GM18858 (cell line): ENCODE results near the gene TMEM120B.
"Not testable (repeated sequence)": the region's sequence is repeated elsewhere in the genome, so short reads cannot be mapped to it uniquely, and the experiment has no call there.

ENCODE experiments used
- ATAC-seq: cut with Tn5 transposase; IDR thresholded peaks from one replicate; pipeline ENCODE4 v1.9.1; 2021; ENCODE audit not compliant: unreplicated experiment

The TMEM120B gene

GRCh38 chr12:121712461-121713256 lies at the start of gene TMEM120B:
TMEM120B (plus strand) TSS chr12:121712752; CDS start chr12:121712896, 144 bp downstream.
- ATAC-seq: peak; percentile 53

GRCh38 chr12:121663610-121663929 lies 49.0 kb upstream of the TMEM120B start:
- no peak for ATAC-seq

DNA sequence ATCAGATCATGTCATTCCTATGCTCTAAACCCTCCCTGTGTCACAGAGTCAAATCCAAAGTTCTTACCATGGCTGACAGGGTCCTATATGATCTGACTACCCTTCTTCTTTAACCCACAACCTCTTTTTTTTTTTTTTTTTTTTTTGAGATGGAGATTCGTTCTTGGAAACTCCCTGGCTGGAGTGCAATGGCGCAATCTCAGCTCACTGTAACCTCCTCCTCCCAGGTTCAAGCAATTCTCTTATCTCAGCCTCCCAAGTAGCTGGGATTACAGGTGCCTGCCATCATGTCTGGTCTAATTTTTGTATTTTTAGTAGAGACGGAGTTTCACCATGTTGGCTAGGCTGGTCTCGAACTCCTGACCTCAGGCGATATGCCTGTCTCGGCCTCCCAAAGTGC lies 45.7 kb upstream of the TMEM120B start:
- ATAC-seq: not testable (repeated sequence)

DNA sequence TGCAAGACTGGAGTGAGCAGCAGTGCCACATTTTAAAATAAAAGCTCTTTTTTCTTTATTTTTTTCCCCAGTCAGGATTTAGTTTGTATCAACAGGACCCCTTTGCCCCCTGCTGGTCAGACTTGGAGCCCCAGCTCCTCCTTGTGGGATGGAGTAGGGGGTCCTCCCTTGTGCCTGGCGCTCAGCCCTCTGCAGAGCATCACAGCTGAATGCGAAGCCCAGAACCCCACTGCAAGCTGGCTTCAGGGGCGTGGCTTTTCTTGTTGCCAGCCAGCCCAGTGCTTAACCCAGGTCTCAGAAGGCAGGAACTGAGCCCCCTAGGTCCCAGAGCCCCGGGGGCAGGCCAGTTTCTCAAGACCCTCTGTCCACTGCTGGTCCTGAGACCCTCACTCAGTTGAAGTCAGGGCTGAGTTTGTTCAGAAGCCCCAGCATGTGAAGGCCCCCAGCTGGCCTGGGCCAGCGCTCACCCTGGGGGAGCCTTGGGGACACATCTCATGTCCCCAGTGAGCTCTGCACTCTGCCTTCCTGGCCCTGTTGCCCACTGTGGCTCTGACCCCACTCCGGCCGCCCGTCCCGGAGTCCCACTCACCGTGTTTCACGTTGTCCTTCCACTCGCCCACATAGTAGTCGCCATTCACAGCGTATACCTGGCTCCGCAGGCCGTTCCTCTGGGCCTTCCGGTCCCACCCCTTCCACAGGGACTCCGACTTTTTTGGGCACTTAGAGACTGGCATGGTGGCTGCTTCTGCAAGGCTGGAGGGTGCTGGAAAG lies 43.6 kb upstream of the TMEM120B start:
- ATAC-seq: no peak

- ATAC-seq: no peak
Measured at GRCh38 chr12:121669521-121669900, 43.0 kb upstream of the TMEM120B start, which contains the start of gene MORN3. MORN3 (minus strand) TSS chr12:121669654; CDS start chr12:121669483, 171 bp downstream.

- ATAC-seq: no peak
Measured at GRCh38 chr12:121673013-121673511, 39.5 kb upstream of the TMEM120B start.

- ATAC-seq: no peak
Measured at GRCh38 chr12:121676190-121676589, 36.4 kb upstream of the TMEM120B start.

GRCh38 chr12:121678305-121678704 lies 34.2 kb upstream of the TMEM120B start:
- no peak for ATAC-seq

- ATAC-seq: no peak
Measured at GRCh38 chr12:121678716-121679300, 33.7 kb upstream of the TMEM120B start.

- ATAC-seq: not testable (repeated sequence)
Measured at GRCh38 chr12:121679661-121680197, 32.8 kb upstream of the TMEM120B start.

- no peak for ATAC-seq
Measured at GRCh38 chr12:121688966-121689365, 23.6 kb upstream of the TMEM120B start.

GRCh38 chr12:121689430-121689829 lies 23.1 kb upstream of the TMEM120B start:
- ATAC-seq: no peak

DNA sequence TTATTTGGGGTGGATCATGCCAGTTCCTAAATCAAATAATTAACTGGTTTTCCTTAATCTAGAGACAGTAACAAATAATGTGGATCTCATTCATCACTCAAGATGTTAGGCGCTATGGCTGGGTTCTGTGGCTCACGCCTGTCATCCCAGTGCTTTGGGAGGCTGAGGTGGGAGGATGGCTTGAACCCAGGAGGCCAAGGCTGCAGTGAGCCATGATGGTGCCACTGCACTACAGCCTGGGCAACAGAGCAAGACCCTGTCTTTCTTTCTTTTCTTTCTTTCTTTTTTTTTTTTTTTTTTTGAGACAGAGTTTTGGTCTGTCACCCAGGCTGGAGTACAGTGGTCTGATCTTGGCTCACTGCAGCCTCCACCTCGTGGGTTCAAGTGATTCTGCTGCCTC lies 19.8 kb upstream of the TMEM120B start:
- not testable (repeated sequence) for ATAC-seq

GRCh38 chr12:121693155-121693687 lies 19.3 kb upstream of the TMEM120B start:
- no peak for ATAC-seq

GRCh38 chr12:121697093-121697698 lies 15.4 kb upstream of the TMEM120B start:
- ATAC-seq: no peak

DNA sequence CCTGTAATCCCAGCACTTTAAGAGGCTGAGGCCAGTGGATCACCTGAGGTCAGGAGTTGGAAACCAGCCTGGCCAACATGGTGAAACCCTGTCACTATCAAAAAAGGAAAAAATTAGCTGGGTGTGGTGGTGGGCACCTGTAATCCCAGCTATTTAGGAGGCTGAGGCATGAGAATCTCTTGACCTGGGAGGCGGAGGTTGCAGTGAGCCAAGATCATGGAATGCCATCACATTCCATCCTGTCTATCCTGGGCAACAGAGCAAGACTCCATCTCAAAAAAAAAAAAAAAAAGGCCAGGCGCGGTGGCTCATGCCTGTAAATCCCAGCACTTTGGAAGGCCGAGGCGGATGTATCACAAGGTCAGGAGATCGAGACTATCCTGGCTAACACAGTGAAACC lies 14.7 kb upstream of the TMEM120B start:
- not testable (repeated sequence) for ATAC-seq

- ATAC-seq: no peak
Measured at GRCh38 chr12:121701667-121702277, 10.8 kb upstream of the TMEM120B start.

DNA sequence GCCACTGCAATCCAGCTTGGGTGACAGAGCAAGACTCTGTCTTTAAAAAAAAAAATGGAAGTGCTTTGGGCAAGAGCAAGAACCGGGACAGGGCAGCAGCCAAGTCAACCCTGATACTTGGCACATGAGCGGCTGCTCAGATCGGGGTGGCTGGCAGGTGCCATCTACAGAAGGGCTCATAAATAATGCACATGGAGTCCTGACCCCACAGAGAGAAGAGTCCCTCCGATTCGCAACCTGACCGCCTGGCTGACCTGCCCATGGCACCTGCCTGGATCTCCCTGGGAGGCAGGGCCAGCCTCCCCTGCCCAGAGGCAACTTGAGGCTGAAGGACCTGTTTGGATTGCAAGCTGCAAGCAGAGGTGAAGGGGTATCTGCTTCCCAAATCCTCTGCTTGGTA lies 9.6 kb upstream of the TMEM120B start:
- no peak for ATAC-seq

- ATAC-seq: no peak
Measured at GRCh38 chr12:121705514-121705913, 7.0 kb upstream of the TMEM120B start.
